ENCODE results near the gene PRKCE. TPM values are rescaled to one million over a fixed set of nuclear protein-coding genes. Genes with fewer than 3 reads are reported as not detected.

The PRKCE gene
- total and polyA plus RNA-seq, 2 of the 8 experiments (the other 6 are each of a cell fraction or from before 2014, with no cell fraction given), result 0.54 to 2.1 TPM

- Histone ChIP-seq H3K4me2 (ENCODE audit: insufficient read depth in 1 of 2, low read depth in 2 of 2, low read length in 2 of 2) (no peak overlapping the region), H3K23ac (ENCODE audit: insufficient read length) (no peak overlapping the region), H4K8ac (ENCODE audit: extremely low read depth, insufficient read depth, low read length) (no peak overlapping the region), H2AFZ (ENCODE audit: low read length) (no peak overlapping the region), H3K4me3 (ENCODE audit: extremely low read depth in 1 of 4, insufficient read depth in 2 of 4, low read depth in 3 of 4, low read length in 4 of 4) (no peak overlapping the region), H2BK12ac (ENCODE audit: low read depth, low read length) (no peak overlapping the region), H4K91ac (replicated peaks; ENCODE audit: insufficient read length, low read length) (no peak overlapping the region), H3K9me3 (ENCODE audit: insufficient read depth in 2 of 2, low read depth in 1 of 2, low read length in 1 of 2) (no peaks in the 10 kb centered on the region), H3K23me2 (ENCODE audit: low read depth, low read length) (no peaks in the 10 kb centered on the region), H2BK15ac (ENCODE audit: low read length) (0 out of 2 replicates have a peak overlapping the region, but pooled peaks have one; percentile 46), H2BK120ac (replicated peaks; ENCODE audit: low read depth, low read length) (no peak overlapping the region), H3K56ac (replicated peaks; ENCODE audit: insufficient read length, low read depth, low read length) (no peak overlapping the region), H3K4me1 (replicated peaks in 1 of 4; ENCODE audit: control insufficient read depth in 3 of 4, insufficient read depth in 4 of 4, low read length in 3 of 4) (no peaks in the 10 kb centered on the region; a peak in 1 of 7 replicates), H3K79me1 (ENCODE audit: low read depth, low read length) (no peaks in the 10 kb centered on the region), H3K36me3 (ENCODE audit: control insufficient read depth in 2 of 4, insufficient read depth in 4 of 4, low read length in 3 of 4) (no peaks in the 10 kb centered on the region), H3K4ac (replicated peaks; ENCODE audit: insufficient read length, low read depth, low read length) (no peak overlapping the region), H3K9ac (replicated peaks in 1 of 4; ENCODE audit: extremely low read depth in 1 of 4, low read depth in 3 of 4, low read length in 3 of 4) (no peak overlapping the region), H4K5ac (ENCODE audit: insufficient read length, low read depth, low read length) (no peak overlapping the region), H4K20me1 (replicated peaks in 1 of 2; ENCODE audit: control insufficient read depth in 1 of 2, insufficient read depth in 2 of 2, low read length in 2 of 2) (no peaks in the 10 kb centered on the region), H2BK20ac (ENCODE audit: low read length) (no peak overlapping the region), H3K79me2 (ENCODE audit: control insufficient read depth in 1 of 2, insufficient read depth in 2 of 2, low read length in 2 of 2) (no peaks in the 10 kb centered on the region), H3K18ac (ENCODE audit: extremely low read depth, low read length) (no peak overlapping the region), H3K27me3 (replicated peaks in 1 of 4; ENCODE audit: control insufficient read depth in 3 of 4, extremely low read depth in 1 of 4, insufficient read depth in 3 of 4, low read length in 3 of 4) (no peaks in the 10 kb centered on the region), H2AK5ac (ENCODE audit: low read depth, low read length) (no peak overlapping the region), H3K14ac (ENCODE audit: insufficient read length) (no peak overlapping the region), H2BK5ac (ENCODE audit: low read depth, low read length) (no peak overlapping the region), H3K27ac (ENCODE audit: low read depth, low read length) (no peak overlapping the region)
- 89% methylated on average over 3 of the region's 3 CpGs; no CpG with 5 or more reads in 1 of the 2 experiments for WGBS, 2 experiments (ENCODE audit: extremely low coverage in 1 of 2, insufficient coverage in 1 of 2, insufficient read length in 1 of 2, insufficient replicate concordance in 2 of 2, low coverage in 1 of 2, low lambda C conversion rate in 2 of 2, missing lambda C conversion rate in 1 of 2)
- FAIRE-seq, result no peak
- ChIA-PET CTCF (ENCODE audit: partially characterized antibody) (no interaction called here), POLR2A (ENCODE audit: partially characterized antibody) (no interaction called here)
- no peak for DNase-seq (ENCODE audit: low read depth in 1 of 2, low spot score in 2 of 2)
- no peak for TF ChIP-seq POU5F1 (IDR thresholded peaks at IDR 0.05; ENCODE audit: low read depth, low read length)
Measured at GRCh38 chr2:45919711-45920111, 268.2 kb downstream of the PRKCE start.
